GM12864 (cell line): ENCODE measurements around the gene NAALADL2.

Experiments used
- DNase-seq: peaks from one replicate; pipeline ENCODE4 v3.0.0-alpha.2; 2011; ENCODE audit warnings: low read depth
- H3K4me3 ChIP-seq: 2 replicates; pipeline ENCODE4 v1.5.1; 2011; ENCODE audit warnings: mild to moderate bottlenecking, low read depth, low read length, control low read depth
- CTCF ChIP-seq: IDR thresholded peaks from 2 replicates; pipeline ENCODE4 v1.5.1; 2011; ENCODE audit warnings: low read depth, mild to moderate bottlenecking, moderate library complexity, low read length, control low read depth, inconsistent platforms; ENCODE audit errors: missing control alignments

Gene NAALADL2

GRCh38 chr3:175199961-175200360, 340.8 kb downstream of the NAALADL2 start:
- no peak overlapping the region for H3K4me3 ChIP-seq
- no peak for DNase-seq
- TF ChIP-seq CTCF: no peak

- DNase-seq: no peak
- no peak overlapping the region for H3K4me3 ChIP-seq
- no peak for TF ChIP-seq CTCF
Measured at GRCh38 chr3:175200391-175201095, 341.4 kb downstream of the NAALADL2 start.

- DNase-seq: no peak
- no peak for TF ChIP-seq CTCF
- no peak overlapping the region for H3K4me3 ChIP-seq
Measured at GRCh38 chr3:175207361-175207760, 348.2 kb downstream of the NAALADL2 start.

GRCh38 chr3:175208326-175208725, 349.2 kb downstream of the NAALADL2 start:
- DNase-seq: no peak
- no peak overlapping the region for H3K4me3 ChIP-seq
- TF ChIP-seq CTCF: no peak

- TF ChIP-seq CTCF: no peak
- DNase-seq: no peak
- H3K4me3 ChIP-seq: no peak overlapping the region
Measured at GRCh38 chr3:175211466-175211865, 352.3 kb downstream of the NAALADL2 start.

- no peak for TF ChIP-seq CTCF
Measured at GRCh38 chr3:175212896-175213295, 353.8 kb downstream of the NAALADL2 start.

GRCh38 chr3:175214216-175214615, 355.1 kb downstream of the NAALADL2 start:
- no peak for DNase-seq
- no peak for TF ChIP-seq CTCF
- no peak overlapping the region for H3K4me3 ChIP-seq

More at GRCh38 chr3:175212896-175213295, 353.8 kb downstream of the NAALADL2 start:
- H3K4me3 ChIP-seq: no peak overlapping the region
- no peak for DNase-seq
